GM10248 (cell line): ENCODE data around the gene NAPEPLD.

ENCODE experiments used
- CTCF ChIA-PET: fragments of 300-600 bp; sonication (Branson Sonifier 250); formaldehyde crosslinking; extraction: SDS; loops from one replicate; lab custom pipeline; 2021; ENCODE audit warnings: antibody characterized with exemption; lab: Yijun Ruan, JAX
- POLR2A ChIA-PET: fragments of 350-650 bp; sonication (Branson Sonifier 250); formaldehyde crosslinking; extraction: SDS; loops from one replicate; lab custom pipeline; 2020; ENCODE audit warnings: antibody characterized with exemption; lab: Yijun Ruan, JAX
- DNase-seq: peaks from one replicate; pipeline ENCODE4 v3.0.0; 2012; ENCODE audit errors: extremely low spot score
- CTCF ChIP-seq: IDR thresholded peaks from 2 replicates; pipeline ENCODE4 v1.5.1; 2012; ENCODE audit warnings: mild to moderate bottlenecking, low read depth; ENCODE audit errors: extremely low read depth, missing control alignments, control extremely low read depth

Gene NAPEPLD

GRCh38 chr7:103074519-103075336, 74.2 kb downstream of the NAPEPLD start, which contains the start of the genes ARMC10 and FBXL13:
Gene ARMC10, plus strand, starts transcription at chr7:103075140. Its CDS starts 133 bp downstream, at chr7:103075273.
Gene FBXL13, minus strand, starts transcription at chr7:103074796.
- no peak for TF ChIP-seq CTCF
- CTCF ChIA-PET = interaction anchor here (0.9 to 6.6 kb wide), 8 partner anchors 9 to 76 kb away, joined by 3 to 62 read pairs (median 8); no protein-coding TSS in a partner anchor
- POLR2A ChIA-PET = interaction anchor here (0.6 to 1.1 kb wide), 2 partner anchors 10 to 1866 kb away, joined by 3 read pairs; no protein-coding TSS in a partner anchor
- DNase-seq = peak; percentile 93

GRCh38 chr7:103073989-103074518, 74.8 kb downstream of the NAPEPLD start:
- POLR2A ChIA-PET = no interaction called here
- CTCF ChIA-PET = interaction anchor here (1.2 to 6.6 kb wide), 3 partner anchors 11 to 19 kb away, joined by 4 to 62 read pairs (median 12); no protein-coding TSS in a partner anchor
- TF ChIP-seq CTCF = no peak
- DNase-seq = no peak

GRCh38 chr7:103071000-103071399, 77.9 kb downstream of the NAPEPLD start:
- POLR2A ChIA-PET = interaction anchor here (0.6 kb wide), 1 partner anchor 335 kb away, joined by 3 read pairs; no protein-coding TSS in a partner anchor
- CTCF ChIA-PET = interaction anchor here (6.6 kb wide), 1 partner anchor 11 kb away, joined by 62 read pairs; no protein-coding TSS in a partner anchor
- TF ChIP-seq CTCF = no peak
- DNase-seq = no peak

GRCh38 chr7:103068414-103069403, 80.2 kb downstream of the NAPEPLD start:
- POLR2A ChIA-PET = no interaction called here
- no peak for TF ChIP-seq CTCF
- DNase-seq = no peak
- CTCF ChIA-PET = interaction anchor here (2.1 to 2.7 kb wide), 2 partner anchors 10 to 12 kb away, joined by 8 to 12 read pairs; no protein-coding TSS in a partner anchor

GRCh38 chr7:103065667-103066066, 83.2 kb downstream of the NAPEPLD start:
- ChIA-PET CTCF (interaction anchor here (0.7 to 2.1 kb wide), 3 partner anchors 10 to 317 kb away, joined by 3 to 12 read pairs (median 3); partner anchors contain the start of genes ARMC10, FAM185A and FBXL13), POLR2A (no interaction called here)
- peak; percentile 34 for DNase-seq
- peak; percentile 52 for TF ChIP-seq CTCF
